Spleen (tissue), 11 donors: ENCODE measurements around the gene JCAD. TPM values are rescaled to one million over a fixed set of nuclear protein-coding genes. Genes with fewer than 3 reads are reported as not detected.
"Not testable (repeated sequence)": the region's sequence is repeated elsewhere in the genome, so short reads cannot be mapped to it uniquely, and the experiment has no call there.

ENCODE experiments used
- DNase-seq: peaks from one replicate; pipeline ENCODE4 v3.0.0-alpha.2; 2020
- H3K27ac ChIP-seq, 8 donors: fragments of 200-600 bp; sonication (generic) in 7 of 8; 1 replicate in 4 of 8; 2 replicates in 4 of 8; pipeline versions ENCODE4 v1.5.0 to v1.8.0; 2016 to 2021; ENCODE audit warnings: inconsistent platforms in 4 of 8, mild to moderate bottlenecking in 4 of 8, moderate library complexity in 1 of 8
- H3K27me3 ChIP-seq, 7 donors: fragments of 200-600 bp; sonication (generic) in 6 of 7; replicated peaks in 1 of 7; 1 replicate in 4 of 7; 2 replicates in 3 of 7; pipeline versions ENCODE4 v1.5.0 to v1.8.0; 2016 to 2021; ENCODE audit warnings: inconsistent platforms in 3 of 7, mild to moderate bottlenecking in 1 of 7
- H3K36me3 ChIP-seq, 6 donors: fragments of 200-600 bp; sonication (generic) in 5 of 6; 1 replicate in 4 of 6; 2 replicates in 2 of 6; pipeline versions ENCODE4 v1.5.0 to v1.8.0; 2016 to 2021; ENCODE audit warnings: inconsistent platforms in 2 of 6
- H3K4me1 ChIP-seq, 6 donors: fragments of 200-600 bp; sonication (generic) in 5 of 6; 1 replicate in 3 of 6; 2 replicates in 3 of 6; pipeline versions ENCODE4 v1.5.0 to v1.8.0; 2016 to 2021; ENCODE audit warnings: inconsistent platforms in 3 of 6
- H3K4me3 ChIP-seq, 8 donors: fragments of 200-600 bp; sonication (generic) in 7 of 8; 1 replicate in 4 of 8; 2 replicates in 4 of 8; pipeline versions ENCODE4 v1.5.0 to v1.8.0; 2016 to 2021; ENCODE audit warnings: inconsistent platforms in 4 of 8, mild to moderate bottlenecking in 4 of 8, moderate library complexity in 2 of 8
- H3K9me3 ChIP-seq, 8 donors: fragments of 200-600 bp; sonication (generic) in 7 of 8; 1 replicate in 4 of 8; 2 replicates in 4 of 8; pipeline versions ENCODE4 v1.5.0 to v1.8.0; 2016 to 2021; ENCODE audit warnings: inconsistent platforms in 4 of 8
- POLR2A ChIP-seq, 3 donors: fragments of 450-650 bp; IDR thresholded peaks; one replicate each; pipeline ENCODE4 v1.5.1; 2017; ENCODE audit warnings: antibody characterized with exemption in 3 of 3, mild to moderate bottlenecking in 1 of 3
- POLR2AphosphoS5 ChIP-seq, 3 donors: sonication (generic); formaldehyde crosslinking; IDR thresholded peaks; one replicate each; pipeline ENCODE4 v1.5.1; 2017; ENCODE audit warnings: antibody characterized with exemption in 3 of 3
- WGBS, 5 donors: extraction: QIAGEN DNeasy Blood & Tissue Kit in 3 of 5; methylation state at CpG; one replicate each; pipeline versions ENCODE4 v1.1.5 to v1.1.7; 2013 to 2018; 5-methylcytosine and 5-hydroxymethylcytosine counted together
- intact Hi-C: fragments of 100-400 bp; cut with DNase I; formaldehyde crosslinking; loops from one replicate; pipeline ENCODE4 v1.15.0; 2023; ENCODE audit warnings: low total_unique reads
- polyA plus RNA-seq, 3 donors: library from polyadenylated mRNA; stranded (reverse); fragments of 200-250 nt; gene quantifications; one replicate each; pipeline ENCODE4 v1.2.1, GENCODE V29; 2013
- total RNA-seq, 7 donors: library from RNA; depleted of rRNA in 3 of 7; stranded (reverse); fragments of >200 nt in 3 of 7; fragmentation: NEBNext Ultra II Directional in 4 of 7; extraction: Animal tissue kit (Norgen Biotek cat#: 25700) in 4 of 7; gene quantifications; one replicate each; pipeline versions ENCODE4 v1.1.0 to v1.2.1, GENCODE V29; 2016 to 2021
- TF ChIP-seq, protein P1 (sequence below), 11 experiments: fragments of 200-600 bp in 7 of 11; fragments of 450-650 bp in 4 of 11; sonication (generic) in 4 of 11; IDR thresholded peaks in 8 of 11; conservative IDR thresholded peaks in 3 of 11; 1 replicate in 7 of 11; 2 replicates in 4 of 11; pipeline versions ENCODE4 v1.4.0 to v1.8.0; 2016 to 2021; ENCODE audit warnings: antibody characterized with exemption in 11 of 11, inconsistent platforms in 4 of 11, mild to moderate bottlenecking in 1 of 11
- donor health status: healthy with polysubstance abuse.
- donor health status: DM: no; HTN: no; CAD: no; lungs with moderate emphysema.
- donor health status: DM: no; HTN: no; CAD: no.
- donor health status: Bipolar disorder and iron deficiency.
- donor health status: healthy.
- donor health status: DM: no; HTN: no; CAD: no.
- donor health status: DM: yes; HTN: yes; CAD: no.

The JCAD gene
- total and polyA plus RNA-seq, 10 donors, result 0.26 to 5.2 (median 1.8) TPM

DNA sequence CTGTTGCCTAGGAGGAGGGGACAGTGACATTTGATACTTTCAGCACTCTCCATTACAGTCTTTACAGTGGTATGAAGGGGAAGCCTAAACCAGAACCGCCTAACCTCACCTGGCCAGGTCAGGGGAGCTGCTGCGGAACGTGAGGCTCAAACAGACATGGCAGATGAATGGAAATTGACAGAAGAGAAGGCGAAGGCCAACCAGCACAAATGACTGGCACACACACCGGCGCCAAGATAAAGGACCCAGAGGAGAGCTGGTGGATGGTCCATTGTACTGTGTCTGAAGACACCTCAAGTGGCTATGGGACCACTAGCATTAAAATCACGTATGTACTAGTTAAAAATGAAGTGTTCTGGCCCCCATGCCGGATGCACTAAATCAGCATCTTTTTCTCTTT, 53.0 kb downstream of the JCAD start:
- H3K36me3 ChIP-seq, result no peaks in the 10 kb centered on the region
- H3K9me3 ChIP-seq, result no peaks in the 10 kb centered on the region
- TF ChIP-seq POLR2AphosphoS5 (IDR thresholded peaks at IDR 0.05) (no peak), POLR2A (IDR thresholded peaks at IDR 0.05) (no peak)
- TF ChIP-seq, protein P1, sequence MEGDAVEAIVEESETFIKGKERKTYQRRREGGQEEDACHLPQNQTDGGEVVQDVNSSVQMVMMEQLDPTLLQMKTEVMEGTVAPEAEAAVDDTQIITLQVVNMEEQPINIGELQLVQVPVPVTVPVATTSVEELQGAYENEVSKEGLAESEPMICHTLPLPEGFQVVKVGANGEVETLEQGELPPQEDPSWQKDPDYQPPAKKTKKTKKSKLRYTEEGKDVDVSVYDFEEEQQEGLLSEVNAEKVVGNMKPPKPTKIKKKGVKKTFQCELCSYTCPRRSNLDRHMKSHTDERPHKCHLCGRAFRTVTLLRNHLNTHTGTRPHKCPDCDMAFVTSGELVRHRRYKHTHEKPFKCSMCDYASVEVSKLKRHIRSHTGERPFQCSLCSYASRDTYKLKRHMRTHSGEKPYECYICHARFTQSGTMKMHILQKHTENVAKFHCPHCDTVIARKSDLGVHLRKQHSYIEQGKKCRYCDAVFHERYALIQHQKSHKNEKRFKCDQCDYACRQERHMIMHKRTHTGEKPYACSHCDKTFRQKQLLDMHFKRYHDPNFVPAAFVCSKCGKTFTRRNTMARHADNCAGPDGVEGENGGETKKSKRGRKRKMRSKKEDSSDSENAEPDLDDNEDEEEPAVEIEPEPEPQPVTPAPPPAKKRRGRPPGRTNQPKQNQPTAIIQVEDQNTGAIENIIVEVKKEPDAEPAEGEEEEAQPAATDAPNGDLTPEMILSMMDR (IDR thresholded peaks at IDR 0.05 in 8 of 11, conservative IDR thresholded peaks at IDR 0.05 in 3 of 11), result no peak
- intact Hi-C loops, result no loop called here
- DNase-seq, result no peak
- peaks cover 0 to 16% (median 0%) of the 10 kb centered on the region in 7 donors for H3K27me3 ChIP-seq
- WGBS, 5 donors, result 85 to 95% (median 94%) methylated on average over 8 of the region's 8 CpGs
- peaks cover 0 to 23% (median 6%) of the 10 kb centered on the region in 6 donors for H3K4me1 ChIP-seq
- H3K27ac ChIP-seq, result no peak overlapping the region
- H3K4me3 ChIP-seq, result no peak overlapping the region

DNA sequence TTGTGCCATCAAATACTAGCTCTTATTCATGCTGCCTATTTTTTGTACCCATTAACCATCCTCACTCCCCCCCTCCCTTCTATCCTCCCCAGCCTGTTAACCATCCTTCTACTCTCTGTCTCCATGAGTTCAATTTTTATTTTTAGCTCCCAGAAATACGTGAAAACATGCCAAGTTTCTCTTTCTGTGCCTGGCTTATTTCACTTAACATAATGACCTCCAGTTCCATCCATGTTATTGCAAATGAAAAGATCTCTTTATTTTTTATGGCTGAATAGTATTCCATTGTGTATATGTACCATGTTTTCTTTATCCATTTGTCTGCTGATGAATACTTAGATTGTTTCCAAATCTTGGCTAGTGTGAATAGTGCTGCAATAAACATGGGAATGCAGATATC, 54.3 kb downstream of the JCAD start:
- H3K27ac ChIP-seq, H3K36me3 ChIP-seq, H3K4me3 ChIP-seq, H3K27me3 ChIP-seq, DNase-seq, H3K9me3 ChIP-seq, intact Hi-C loops: not testable (repeated sequence)
- WGBS, 5 donors, result 32 to 55% (median 46%) methylated on average over 1 of the region's 1 CpG
- H3K4me1 ChIP-seq, result peaks cover 0 to 36% (median 9%) of the 10 kb centered on the region in 6 donors

DNA sequence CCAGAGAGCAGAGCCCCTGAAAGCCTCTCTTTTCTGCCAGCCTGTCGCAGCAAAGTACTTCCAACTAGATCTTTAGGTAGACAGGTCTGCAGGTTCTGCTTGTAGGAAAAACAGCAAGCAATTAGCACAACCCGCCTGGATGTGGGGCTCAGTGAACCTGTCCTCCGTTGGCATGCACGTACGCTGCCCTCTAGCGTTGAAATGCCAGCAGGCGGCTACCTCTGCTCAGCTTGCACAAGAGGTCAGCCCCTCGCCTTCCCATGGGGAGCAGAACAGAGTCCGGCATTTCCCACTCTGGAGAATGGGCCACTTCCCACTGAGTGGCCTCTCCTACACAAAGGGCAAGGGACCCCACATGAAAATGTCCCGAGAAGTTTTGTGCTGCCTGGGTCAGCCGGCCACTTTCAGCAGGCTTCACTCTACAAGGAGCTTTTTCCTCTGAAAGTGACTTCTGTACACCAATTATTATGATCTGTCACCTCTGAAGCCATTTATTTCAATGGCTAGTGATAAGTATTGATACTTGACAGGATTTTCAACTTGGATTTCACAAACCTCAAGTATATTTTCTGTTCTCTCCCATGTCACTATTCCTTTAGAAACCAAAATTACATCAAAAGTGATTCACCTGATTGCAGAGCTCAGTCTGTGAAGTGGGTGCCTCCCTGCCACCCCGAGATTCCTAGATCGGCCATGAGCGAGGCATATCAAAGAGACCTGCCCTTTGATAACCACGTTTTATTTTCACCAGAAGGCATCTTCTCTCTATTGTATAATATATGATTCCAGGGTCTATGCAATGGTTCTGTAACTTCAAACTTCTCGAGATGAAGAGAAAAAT, 56.7 kb downstream of the JCAD start:
- no peaks in the 10 kb centered on the region for H3K36me3 ChIP-seq
- H3K4me3 ChIP-seq, result no peak overlapping the region
- TF ChIP-seq POLR2A (IDR thresholded peaks at IDR 0.05) (no peak), POLR2AphosphoS5 (IDR thresholded peaks at IDR 0.05) (no peak)
- TF ChIP-seq, protein P1 (IDR thresholded peaks at IDR 0.05 in 8 of 11, conservative IDR thresholded peaks at IDR 0.05 in 3 of 11), result peak in 10 of 11 experiments; percentile 18 to 78 (median 64)
- H3K4me1 ChIP-seq, result peaks cover 0 to 35% (median 9%) of the 10 kb centered on the region in 6 donors
- peak; percentile 86 for DNase-seq
- H3K27ac ChIP-seq, result no peak overlapping the region
- peaks cover 0 to 16% (median 0%) of the 10 kb centered on the region in 7 donors for H3K27me3 ChIP-seq
- intact Hi-C loops, result no loop called here
- H3K9me3 ChIP-seq, result no peaks in the 10 kb centered on the region
- 42 to 71% (median 46%) methylated on average over 9 to 16 of the region's 16 CpGs for WGBS, 5 donors

DNA sequence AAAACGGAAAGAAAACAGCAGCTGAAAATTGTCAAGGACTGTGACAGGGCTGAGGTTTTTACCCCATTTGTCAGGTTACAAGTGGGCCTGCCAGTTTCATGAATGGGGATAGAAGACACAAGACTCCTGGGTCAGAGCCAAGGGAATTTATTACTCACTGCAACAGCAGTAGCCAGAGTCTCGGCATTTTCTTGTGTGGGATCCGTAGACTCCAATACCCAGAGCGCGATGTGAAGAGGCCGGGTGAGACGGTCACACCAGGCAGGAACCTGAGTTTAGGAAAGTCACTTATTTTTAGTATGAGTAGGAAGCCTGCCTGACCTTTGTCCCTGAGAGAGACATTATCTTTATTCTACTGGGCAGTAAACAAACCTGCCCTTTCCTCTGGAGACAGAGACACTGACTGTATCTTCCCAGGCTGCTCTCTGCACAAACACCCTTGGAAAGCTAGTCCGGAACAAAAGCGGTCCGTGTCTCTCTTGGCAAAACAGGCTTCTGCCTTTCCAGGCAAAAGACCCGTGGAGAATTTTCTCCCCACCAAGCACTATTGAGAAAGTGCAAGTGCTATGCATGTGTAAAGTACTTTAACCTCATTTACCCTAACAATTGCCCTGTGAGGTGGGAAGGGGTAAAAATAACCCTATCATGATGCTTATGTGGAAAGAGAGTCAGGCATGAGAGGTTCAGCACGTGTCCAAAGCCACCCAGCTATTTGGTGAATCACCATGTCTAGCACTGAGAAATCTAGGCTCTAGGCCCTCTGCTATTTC, 58.4 kb downstream of the JCAD start:
- no peaks in the 10 kb centered on the region for H3K9me3 ChIP-seq
- H3K36me3 ChIP-seq, result no peaks in the 10 kb centered on the region
- 56 to 83% (median 74%) methylated on average over 12 of the region's 12 CpGs for WGBS, 5 donors
- DNase-seq, result no peak
- intact Hi-C loops, result no loop called here
- no peak overlapping the region for H3K4me3 ChIP-seq
- peaks cover 0 to 30% (median 9%) of the 10 kb centered on the region in 6 donors for H3K4me1 ChIP-seq
- no peak overlapping the region for H3K27ac ChIP-seq
- TF ChIP-seq POLR2AphosphoS5 (IDR thresholded peaks at IDR 0.05) (no peak), POLR2A (IDR thresholded peaks at IDR 0.05) (no peak)
- TF ChIP-seq, protein P1 (IDR thresholded peaks at IDR 0.05 in 8 of 11, conservative IDR thresholded peaks at IDR 0.05 in 3 of 11), result no peak
- peaks cover 0 to 32% (median 0%) of the 10 kb centered on the region in 7 donors for H3K27me3 ChIP-seq
